GM21619 (cell line): ENCODE measurements around the gene OGFOD1.

Source experiments
- ATAC-seq: cut with Tn5 transposase; IDR thresholded peaks from one replicate; pipeline ENCODE4 v1.9.1; 2021; ENCODE audit not compliant: unreplicated experiment

OGFOD1 gene

GRCh38 chr16:56525236-56525635, 73.9 kb downstream of the OGFOD1 start:
- ATAC-seq, result no peak
